Measurements from ENCODE around the gene INSL3. TPM values are rescaled to one million over a fixed set of nuclear protein-coding genes. Genes with fewer than 3 reads are reported as not detected.
A peak's percentile ranks its signal among the peaks of the same experiment; 100 is the strongest.

INSL3 gene
- total and polyA plus RNA-seq, 2 of the 13 experiments (the other 11 are each of a cell fraction or from before 2014, with no cell fraction given) = 0.30 TPM; not detected in 1

- TF ChIP-seq PBX2 (CRISPR knock-in tag; IDR thresholded peaks at IDR 0.05) = no peak
- TF ChIP-seq, protein P1, sequence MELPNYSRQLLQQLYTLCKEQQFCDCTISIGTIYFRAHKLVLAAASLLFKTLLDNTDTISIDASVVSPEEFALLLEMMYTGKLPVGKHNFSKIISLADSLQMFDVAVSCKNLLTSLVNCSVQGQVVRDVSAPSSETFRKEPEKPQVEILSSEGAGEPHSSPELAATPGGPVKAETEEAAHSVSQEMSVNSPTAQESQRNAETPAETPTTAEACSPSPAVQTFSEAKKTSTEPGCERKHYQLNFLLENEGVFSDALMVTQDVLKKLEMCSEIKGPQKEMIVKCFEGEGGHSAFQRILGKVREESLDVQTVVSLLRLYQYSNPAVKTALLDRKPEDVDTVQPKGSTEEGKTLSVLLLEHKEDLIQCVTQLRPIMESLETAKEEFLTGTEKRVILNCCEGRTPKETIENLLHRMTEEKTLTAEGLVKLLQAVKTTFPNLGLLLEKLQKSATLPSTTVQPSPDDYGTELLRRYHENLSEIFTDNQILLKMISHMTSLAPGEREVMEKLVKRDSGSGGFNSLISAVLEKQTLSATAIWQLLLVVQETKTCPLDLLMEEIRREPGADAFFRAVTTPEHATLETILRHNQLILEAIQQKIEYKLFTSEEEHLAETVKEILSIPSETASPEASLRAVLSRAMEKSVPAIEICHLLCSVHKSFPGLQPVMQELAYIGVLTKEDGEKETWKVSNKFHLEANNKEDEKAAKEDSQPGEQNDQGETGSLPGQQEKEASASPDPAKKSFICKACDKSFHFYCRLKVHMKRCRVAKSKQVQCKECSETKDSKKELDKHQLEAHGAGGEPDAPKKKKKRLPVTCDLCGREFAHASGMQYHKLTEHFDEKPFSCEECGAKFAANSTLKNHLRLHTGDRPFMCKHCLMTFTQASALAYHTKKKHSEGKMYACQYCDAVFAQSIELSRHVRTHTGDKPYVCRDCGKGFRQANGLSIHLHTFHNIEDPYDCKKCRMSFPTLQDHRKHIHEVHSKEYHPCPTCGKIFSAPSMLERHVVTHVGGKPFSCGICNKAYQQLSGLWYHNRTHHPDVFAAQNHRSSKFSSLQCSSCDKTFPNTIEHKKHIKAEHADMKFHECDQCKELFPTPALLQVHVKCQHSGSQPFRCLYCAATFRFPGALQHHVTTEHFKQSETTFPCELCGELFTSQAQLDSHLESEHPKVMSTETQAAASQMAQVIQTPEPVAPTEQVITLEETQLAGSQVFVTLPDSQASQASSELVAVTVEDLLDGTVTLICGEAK (IDR thresholded peaks at IDR 0.05) = no peak
- TF ChIP-seq, protein P1 (CRISPR knock-in tag; IDR thresholded peaks at IDR 0.05) = no peak
- TF ChIP-seq ZBTB26 (CRISPR knock-in tag; IDR thresholded peaks at IDR 0.05; ENCODE audit: borderline replicate concordance) = no peak
- TF ChIP-seq NFIB (CRISPR knock-in tag; IDR thresholded peaks at IDR 0.05; ENCODE audit: borderline replicate concordance) = no peak
- TF ChIP-seq ADNP (CRISPR knock-in tag; IDR thresholded peaks at IDR 0.05) = no peak
- no peak for TF ChIP-seq ZNF207 (IDR thresholded peaks at IDR 0.05; ENCODE audit: borderline replicate concordance)
- TF ChIP-seq, protein P2, sequence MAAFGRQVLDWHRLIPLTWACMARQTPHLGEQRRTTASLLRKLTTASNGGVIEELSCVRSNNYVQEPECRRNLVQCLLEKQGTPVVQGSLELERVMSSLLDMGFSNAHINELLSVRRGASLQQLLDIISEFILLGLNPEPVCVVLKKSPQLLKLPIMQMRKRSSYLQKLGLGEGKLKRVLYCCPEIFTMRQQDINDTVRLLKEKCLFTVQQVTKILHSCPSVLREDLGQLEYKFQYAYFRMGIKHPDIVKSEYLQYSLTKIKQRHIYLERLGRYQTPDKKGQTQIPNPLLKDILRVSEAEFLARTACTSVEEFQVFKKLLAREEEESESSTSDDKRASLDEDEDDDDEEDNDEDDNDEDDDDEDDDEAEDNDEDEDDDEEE (CRISPR knock-in tag; IDR thresholded peaks at IDR 0.05) = no peak
- TF ChIP-seq, protein P3, sequence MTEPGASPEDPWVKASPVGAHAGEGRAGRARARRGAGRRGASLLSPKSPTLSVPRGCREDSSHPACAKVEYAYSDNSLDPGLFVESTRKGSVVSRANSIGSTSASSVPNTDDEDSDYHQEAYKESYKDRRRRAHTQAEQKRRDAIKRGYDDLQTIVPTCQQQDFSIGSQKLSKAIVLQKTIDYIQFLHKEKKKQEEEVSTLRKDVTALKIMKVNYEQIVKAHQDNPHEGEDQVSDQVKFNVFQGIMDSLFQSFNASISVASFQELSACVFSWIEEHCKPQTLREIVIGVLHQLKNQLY (CRISPR knock-in tag; IDR thresholded peaks at IDR 0.05) = no peak
- TF ChIP-seq ATM (IDR thresholded peaks at IDR 0.05; ENCODE audit: borderline replicate concordance) = no peak
- no peak for TF ChIP-seq NFYB (CRISPR knock-in tag; IDR thresholded peaks at IDR 0.05)
- TF ChIP-seq RAD21 (CRISPR knock-in tag; IDR thresholded peaks at IDR 0.05) = peak; percentile 18; the same call in 1 of the 2 replicates
- peak; percentile 70 for TF ChIP-seq KDM2A (CRISPR knock-in tag; IDR thresholded peaks at IDR 0.05; ENCODE audit: borderline replicate concordance, low read depth)
- no peak for TF ChIP-seq ZNF501 (CRISPR knock-in tag; IDR thresholded peaks at IDR 0.05)
- TF ChIP-seq BATF2 (CRISPR knock-in tag; IDR thresholded peaks at IDR 0.05) = no peak
Measured at GRCh38 chr19:17865364-17866311, 44.3 kb upstream of the INSL3 start (continued).
